Measurements from ENCODE around the gene ROR2. TPM values are rescaled to one million over a fixed set of nuclear protein-coding genes. Genes with fewer than 3 reads are reported as not detected.

The ROR2 gene
- total RNA-seq, 1 experiment from 2014 or later: 5.9 TPM

- TF ChIP-seq POLR2AphosphoS5 (IDR thresholded peaks at IDR 0.05; ENCODE audit: low read depth, low read length) (no peak), SIN3A (IDR thresholded peaks at IDR 0.05; ENCODE audit: borderline replicate concordance, insufficient read depth, low read depth, low read length) (no peak), TCF7L2 (IDR thresholded peaks at IDR 0.05; ENCODE audit: low read depth, low read length) (no peak)
- TF ChIP-seq, protein P1, sequence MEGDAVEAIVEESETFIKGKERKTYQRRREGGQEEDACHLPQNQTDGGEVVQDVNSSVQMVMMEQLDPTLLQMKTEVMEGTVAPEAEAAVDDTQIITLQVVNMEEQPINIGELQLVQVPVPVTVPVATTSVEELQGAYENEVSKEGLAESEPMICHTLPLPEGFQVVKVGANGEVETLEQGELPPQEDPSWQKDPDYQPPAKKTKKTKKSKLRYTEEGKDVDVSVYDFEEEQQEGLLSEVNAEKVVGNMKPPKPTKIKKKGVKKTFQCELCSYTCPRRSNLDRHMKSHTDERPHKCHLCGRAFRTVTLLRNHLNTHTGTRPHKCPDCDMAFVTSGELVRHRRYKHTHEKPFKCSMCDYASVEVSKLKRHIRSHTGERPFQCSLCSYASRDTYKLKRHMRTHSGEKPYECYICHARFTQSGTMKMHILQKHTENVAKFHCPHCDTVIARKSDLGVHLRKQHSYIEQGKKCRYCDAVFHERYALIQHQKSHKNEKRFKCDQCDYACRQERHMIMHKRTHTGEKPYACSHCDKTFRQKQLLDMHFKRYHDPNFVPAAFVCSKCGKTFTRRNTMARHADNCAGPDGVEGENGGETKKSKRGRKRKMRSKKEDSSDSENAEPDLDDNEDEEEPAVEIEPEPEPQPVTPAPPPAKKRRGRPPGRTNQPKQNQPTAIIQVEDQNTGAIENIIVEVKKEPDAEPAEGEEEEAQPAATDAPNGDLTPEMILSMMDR (IDR thresholded peaks at IDR 0.05): no peak
- TF ChIP-seq, protein P2, sequence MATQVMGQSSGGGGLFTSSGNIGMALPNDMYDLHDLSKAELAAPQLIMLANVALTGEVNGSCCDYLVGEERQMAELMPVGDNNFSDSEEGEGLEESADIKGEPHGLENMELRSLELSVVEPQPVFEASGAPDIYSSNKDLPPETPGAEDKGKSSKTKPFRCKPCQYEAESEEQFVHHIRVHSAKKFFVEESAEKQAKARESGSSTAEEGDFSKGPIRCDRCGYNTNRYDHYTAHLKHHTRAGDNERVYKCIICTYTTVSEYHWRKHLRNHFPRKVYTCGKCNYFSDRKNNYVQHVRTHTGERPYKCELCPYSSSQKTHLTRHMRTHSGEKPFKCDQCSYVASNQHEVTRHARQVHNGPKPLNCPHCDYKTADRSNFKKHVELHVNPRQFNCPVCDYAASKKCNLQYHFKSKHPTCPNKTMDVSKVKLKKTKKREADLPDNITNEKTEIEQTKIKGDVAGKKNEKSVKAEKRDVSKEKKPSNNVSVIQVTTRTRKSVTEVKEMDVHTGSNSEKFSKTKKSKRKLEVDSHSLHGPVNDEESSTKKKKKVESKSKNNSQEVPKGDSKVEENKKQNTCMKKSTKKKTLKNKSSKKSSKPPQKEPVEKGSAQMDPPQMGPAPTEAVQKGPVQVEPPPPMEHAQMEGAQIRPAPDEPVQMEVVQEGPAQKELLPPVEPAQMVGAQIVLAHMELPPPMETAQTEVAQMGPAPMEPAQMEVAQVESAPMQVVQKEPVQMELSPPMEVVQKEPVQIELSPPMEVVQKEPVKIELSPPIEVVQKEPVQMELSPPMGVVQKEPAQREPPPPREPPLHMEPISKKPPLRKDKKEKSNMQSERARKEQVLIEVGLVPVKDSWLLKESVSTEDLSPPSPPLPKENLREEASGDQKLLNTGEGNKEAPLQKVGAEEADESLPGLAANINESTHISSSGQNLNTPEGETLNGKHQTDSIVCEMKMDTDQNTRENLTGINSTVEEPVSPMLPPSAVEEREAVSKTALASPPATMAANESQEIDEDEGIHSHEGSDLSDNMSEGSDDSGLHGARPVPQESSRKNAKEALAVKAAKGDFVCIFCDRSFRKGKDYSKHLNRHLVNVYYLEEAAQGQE (IDR thresholded peaks at IDR 0.05; ENCODE audit: insufficient read depth in 1 of 2, low read depth in 2 of 2, low read length in 1 of 2): no peak
- POLR2A ChIA-PET: no interaction called here
- DNase-seq (ENCODE audit: low read depth, low spot score): no peak
- CTCF ChIA-PET: no interaction called here
- no peak overlapping the region for H3K4me3 ChIP-seq (ENCODE audit: low read depth in 2 of 2, low read length in 2 of 2)
- in situ Hi-C loops (cut with HindIII; ENCODE audit: low pct_unique_long_range_greater_than_20kb, low sequenced_read_pairs) (no loop called here), intact Hi-C loops (cut with micrococcal nuclease; ENCODE audit: unreplicated experiment) (no loop called here)
- no peaks in the 10 kb centered on the region for H3K27me3 ChIP-seq (ENCODE audit: control insufficient read depth, insufficient read depth, low read length)
- H3K9me3 ChIP-seq (ENCODE audit: control insufficient read depth, insufficient read depth, low read depth, low read length): no peaks in the 10 kb centered on the region
- no peaks in the 10 kb centered on the region for H3K36me3 ChIP-seq (ENCODE audit: control insufficient read depth, insufficient read depth, low read length)
- ATAC-seq: no peak
- H3K4me1 ChIP-seq (ENCODE audit: control insufficient read depth, insufficient read depth, low read length): no peaks in the 10 kb centered on the region
- no peak overlapping the region for H3K27ac ChIP-seq (ENCODE audit: low read length)
- BruUV-seq (replicated peaks): no TSS peak
These were observed 44.4 kb upstream of the ROR2 start for GRCh38 chr9:91994422-91994821.

- POLR2A ChIA-PET: interaction anchor here (0.5 kb wide), 1 partner anchor 24 kb away, joined by 4 read pairs; no protein-coding TSS in a partner anchor
- H3K27ac ChIP-seq (ENCODE audit: low read length): no peak overlapping the region
These were observed 42.5 kb upstream of the ROR2 start for GRCh38 chr9:91992461-91993041.

More at GRCh38 chr9:91992461-91993041, 42.5 kb upstream of the ROR2 start:
- DNase-seq (ENCODE audit: low read depth, low spot score) (no peak), ATAC-seq (no peak)
- H3K4me1 ChIP-seq (ENCODE audit: control insufficient read depth, insufficient read depth, low read length): no peaks in the 10 kb centered on the region
- H3K9me3 ChIP-seq (ENCODE audit: control insufficient read depth, insufficient read depth, low read depth, low read length): no peaks in the 10 kb centered on the region
- no peaks in the 10 kb centered on the region for H3K27me3 ChIP-seq (ENCODE audit: control insufficient read depth, insufficient read depth, low read length)
- in situ Hi-C loops (cut with HindIII; ENCODE audit: low pct_unique_long_range_greater_than_20kb, low sequenced_read_pairs) (no loop called here), intact Hi-C loops (cut with micrococcal nuclease; ENCODE audit: unreplicated experiment) (no loop called here)
- H3K4me3 ChIP-seq (ENCODE audit: low read depth in 2 of 2, low read length in 2 of 2): no peak overlapping the region
- CTCF ChIA-PET: no interaction called here
- BruUV-seq (replicated peaks): no TSS peak
- TF ChIP-seq SIN3A (IDR thresholded peaks at IDR 0.05; ENCODE audit: borderline replicate concordance, insufficient read depth, low read depth, low read length) (no peak), POLR2AphosphoS5 (IDR thresholded peaks at IDR 0.05; ENCODE audit: low read depth, low read length) (no peak), TCF7L2 (IDR thresholded peaks at IDR 0.05; ENCODE audit: low read depth, low read length) (no peak)
- TF ChIP-seq, protein P1 (IDR thresholded peaks at IDR 0.05): no peak
- TF ChIP-seq, protein P2 (IDR thresholded peaks at IDR 0.05; ENCODE audit: insufficient read depth in 1 of 2, low read depth in 2 of 2, low read length in 1 of 2): no peak
- H3K36me3 ChIP-seq (ENCODE audit: control insufficient read depth, insufficient read depth, low read length): no peaks in the 10 kb centered on the region

Measured in Panc1 (cell line).